ENCODE data around the gene CTSE. TPM values are rescaled to one million over a fixed set of nuclear protein-coding genes. Genes with fewer than 3 reads are reported as not detected.

Gene CTSE
- polyA plus RNA-seq, 1 donor: 0.28 TPM

DNA sequence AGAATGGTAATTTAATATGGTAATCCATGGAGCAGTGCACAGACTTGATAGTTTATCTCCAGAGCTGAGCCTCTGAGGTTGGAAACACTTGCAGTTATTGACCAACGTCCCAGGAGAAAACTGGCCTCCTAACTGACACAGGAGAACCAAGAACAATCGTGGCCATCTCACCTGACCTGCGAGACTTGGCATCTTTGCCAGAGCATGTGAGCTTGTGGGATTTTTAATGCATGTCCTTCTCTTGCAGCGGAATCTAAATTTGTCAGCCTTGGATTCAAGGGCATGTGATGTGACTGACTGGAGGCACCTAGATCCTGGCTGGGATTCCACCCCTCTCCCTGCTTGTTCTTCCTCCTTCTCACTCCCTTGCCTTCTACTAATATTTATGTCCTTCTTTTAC lies 52.6 kb downstream of the CTSE start:
- DNase-seq: no peak

DNA sequence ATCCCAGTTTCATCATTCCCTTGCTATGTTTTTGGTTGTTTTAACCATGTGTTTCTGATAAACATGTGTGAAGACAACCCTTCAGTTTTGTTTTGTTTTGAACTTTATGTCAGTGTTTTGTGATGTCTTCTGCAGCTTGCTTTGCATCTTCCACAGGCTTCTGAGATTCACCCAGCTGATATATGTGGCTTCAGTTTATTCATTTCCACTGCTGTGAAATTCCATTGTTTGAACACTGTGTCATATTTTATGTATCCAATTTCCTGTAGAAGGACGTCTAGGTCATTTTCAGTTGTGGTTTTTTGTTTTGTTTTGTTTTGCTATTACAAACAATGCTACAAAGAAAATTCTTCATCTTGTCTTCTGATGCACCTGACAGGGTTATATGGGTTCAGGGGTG lies 53.2 kb downstream of the CTSE start:
- no peak for DNase-seq

DNA sequence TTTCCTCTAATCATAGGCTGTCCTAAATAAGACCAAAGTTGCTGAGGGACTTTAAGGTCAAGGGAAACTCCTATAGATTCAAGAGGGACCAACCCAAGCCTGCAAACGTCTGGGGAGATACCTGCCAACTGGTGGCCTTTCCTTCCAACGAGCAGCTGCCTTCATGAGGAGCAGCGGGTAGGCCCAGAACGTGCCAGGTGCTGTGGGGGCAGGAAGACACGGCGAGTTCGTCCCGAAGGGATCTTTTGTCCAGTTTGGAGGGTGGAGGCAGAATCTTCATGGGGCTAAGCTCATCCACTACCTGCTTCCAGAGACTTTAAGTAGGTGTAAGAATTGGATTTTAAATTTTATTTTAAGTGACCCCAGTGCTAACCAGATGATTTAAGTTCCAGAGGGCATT lies 54.5 kb downstream of the CTSE start:
- DNase-seq: no peak

- no peak for DNase-seq
Observed at GRCh38 chr1:205967554-205968335, 56.0 kb downstream of the CTSE start.

DNA sequence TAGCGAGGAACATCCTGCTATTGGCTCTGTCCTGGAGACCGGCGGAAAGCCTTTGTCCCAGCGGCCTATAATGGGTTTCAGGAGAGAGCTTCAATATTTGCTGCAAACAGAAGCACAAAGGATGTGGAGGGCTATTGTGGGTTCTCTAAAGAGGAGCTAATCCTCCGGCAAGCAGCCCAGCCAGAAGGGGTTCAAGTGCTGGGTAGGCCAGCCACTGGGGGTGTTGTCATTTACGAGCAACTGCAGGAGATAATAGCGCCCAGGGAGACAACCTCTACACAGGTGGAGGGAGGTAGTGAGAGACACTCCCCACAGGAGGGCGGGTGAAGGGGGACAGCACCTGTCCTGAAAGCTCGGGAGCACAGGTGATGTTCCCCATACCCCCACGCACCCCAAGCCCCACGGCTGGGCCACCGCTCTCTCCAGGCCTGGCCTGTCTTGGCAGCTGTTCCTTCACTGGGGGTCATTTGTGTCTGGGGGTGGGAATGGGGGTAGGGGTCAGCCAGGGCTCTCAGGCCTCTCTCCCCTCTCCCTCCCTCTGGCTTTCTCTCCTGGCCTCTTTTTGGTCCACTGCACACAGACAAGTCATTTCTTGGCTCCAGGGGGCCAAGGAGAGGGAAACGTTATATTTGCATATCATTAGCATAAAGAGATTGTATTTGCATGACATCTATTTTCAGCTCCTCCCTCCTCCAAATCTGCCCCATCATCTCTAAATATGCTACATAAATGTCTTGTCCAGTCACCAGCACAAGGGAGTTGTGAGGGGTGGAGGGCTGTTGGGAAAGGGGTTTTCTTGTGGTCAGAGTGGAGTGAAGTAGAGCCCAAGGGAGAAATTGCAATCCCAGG lies 58.4 kb downstream of the CTSE start:
- no peak for DNase-seq

DNA sequence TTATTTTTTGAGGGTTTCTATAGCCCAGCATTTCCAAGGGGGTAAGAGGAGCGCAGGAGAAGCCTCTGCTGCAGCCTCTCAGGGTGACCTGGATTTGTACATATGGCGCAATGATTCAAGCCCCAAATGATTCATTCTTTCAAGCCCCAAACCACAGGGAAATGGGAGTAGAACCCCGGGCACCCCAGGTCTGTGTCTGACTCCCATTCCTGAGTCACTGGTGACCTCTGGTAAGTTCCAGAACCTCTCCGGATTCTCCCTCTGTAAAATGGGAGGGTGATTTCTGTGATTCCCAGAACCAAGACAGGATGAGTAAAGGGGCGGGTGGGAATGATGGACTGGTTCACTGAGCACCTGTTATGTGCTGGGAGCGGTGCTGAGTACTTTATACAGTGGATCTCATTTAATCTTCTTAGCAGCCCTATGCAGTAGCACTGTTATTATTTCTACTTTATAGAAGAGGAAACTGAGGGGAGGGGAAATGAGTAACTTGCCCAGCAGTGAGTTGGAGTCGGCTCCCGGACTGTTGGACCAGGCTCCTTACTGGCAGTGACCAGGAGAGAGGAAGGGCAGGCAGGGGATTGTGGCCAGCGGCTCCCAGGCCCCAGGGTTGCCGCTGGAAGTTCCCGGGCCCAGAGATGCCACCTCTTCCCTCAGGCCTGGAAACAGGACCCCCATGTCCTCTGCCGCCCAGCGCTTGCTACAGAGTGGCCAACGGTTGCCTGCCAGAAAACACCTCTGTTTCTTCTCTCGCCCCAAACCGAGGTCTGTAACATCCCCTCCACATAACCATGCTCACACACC lies 60.1 kb downstream of the CTSE start:
- DNase-seq: no peak

DNA sequence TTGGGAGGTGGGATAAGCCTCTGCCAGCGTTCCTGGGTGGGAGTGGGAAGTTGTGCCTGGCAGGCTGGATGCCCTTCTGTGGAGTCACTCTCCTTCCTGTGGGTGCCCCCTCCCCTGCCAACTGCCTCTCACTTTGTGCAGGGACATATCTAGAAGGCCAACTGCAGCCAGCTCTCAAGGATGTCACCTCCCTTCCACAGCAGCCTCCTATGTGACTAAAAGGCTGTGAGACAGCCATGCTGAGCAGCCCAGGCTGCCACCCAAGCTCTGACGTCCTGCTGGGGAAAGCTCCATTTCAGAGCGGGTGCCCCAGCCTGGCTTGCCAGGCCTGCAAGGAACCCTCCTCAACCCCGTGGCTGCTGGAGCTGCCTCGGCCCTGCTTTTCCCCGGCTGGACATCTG lies 60.9 kb downstream of the CTSE start:
- DNase-seq: no peak

- peak; percentile 32 for DNase-seq
Observed at GRCh38 chr1:205961991-205962820, 61.5 kb downstream of the CTSE start.

GRCh38 chr1:205961405-205961804 lies 62.3 kb downstream of the CTSE start:
- peak; percentile 35 for DNase-seq

DNA sequence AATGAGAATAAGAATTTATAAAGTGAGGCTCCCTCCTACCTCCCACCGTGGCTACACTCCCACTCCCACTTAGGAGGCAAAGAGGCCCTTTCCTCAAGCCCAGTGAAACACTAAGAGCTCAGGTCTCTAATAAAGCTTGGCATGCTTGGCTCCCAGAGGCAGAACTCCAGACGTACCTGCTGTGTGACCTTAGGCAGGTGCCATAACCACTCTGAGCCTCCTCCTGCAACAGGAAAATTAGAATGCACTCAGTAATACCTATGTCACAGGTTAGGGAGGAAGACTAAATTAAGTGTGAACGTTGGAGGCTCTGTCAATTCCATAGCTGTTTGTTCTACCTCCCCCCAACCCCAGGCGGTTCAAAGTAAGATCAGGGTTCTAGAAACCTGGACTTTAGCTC lies 63.9 kb downstream of the CTSE start:
- no peak for DNase-seq

Other genes with a start within 250 kb of the CTSE start
- gene RAB29, start 248.4 kb downstream of the CTSE start, polyA plus RNA-seq (ENCODE audit: insufficient read length): 38.9 TPM
- 35.4 TPM for gene SLC41A1, start 210.7 kb downstream of the CTSE start, polyA plus RNA-seq (ENCODE audit: insufficient read length)
- gene PM20D1, start 173.8 kb downstream of the CTSE start, polyA plus RNA-seq (ENCODE audit: insufficient read length): 0.88 TPM
- 0.20 TPM for gene SLC26A9, start 80.4 kb downstream of the CTSE start, polyA plus RNA-seq (ENCODE audit: insufficient read length)
- 2.3 TPM for gene RAB7B, start 20.5 kb downstream of the CTSE start, polyA plus RNA-seq (ENCODE audit: insufficient read length)
- 6.2 TPM for gene RHEX, start 29.3 kb upstream of the CTSE start, polyA plus RNA-seq (ENCODE audit: insufficient read length)
- 0.85 TPM for gene AVPR1B, start 93.5 kb upstream of the CTSE start, polyA plus RNA-seq (ENCODE audit: insufficient read length)
- gene FAM72A, start 178.9 kb upstream of the CTSE start, polyA plus RNA-seq (ENCODE audit: insufficient read length): 6.2 TPM
- gene SRGAP2, start 179.6 kb upstream of the CTSE start, polyA plus RNA-seq (ENCODE audit: insufficient read length): 60.9 TPM

Measured in left kidney (tissue), 2 donors.